Glutamatergic neuron (in vitro differentiated cells): Measurements from ENCODE around the gene RBM20. TPM values are rescaled to one million over a fixed set of nuclear protein-coding genes. Genes with fewer than 3 reads are reported as not detected.

Experiments
- DNase-seq: peaks from one replicate; pipeline ENCODE4 v3.0.0; 2022
- H3K27ac Mint-ChIP-seq: one replicate; pipeline ENCODE4 v1.8.0; 2020; ENCODE audit warnings: mild to moderate bottlenecking, mixed read lengths, inconsistent platforms; ENCODE audit not compliant: unreplicated experiment
- H3K27me3 Mint-ChIP-seq: one replicate; pipeline ENCODE4 v1.8.0; 2020; ENCODE audit warnings: mild to moderate bottlenecking, moderate library complexity, mixed read lengths, inconsistent platforms; ENCODE audit not compliant: unreplicated experiment
- H3K36me3 Mint-ChIP-seq: one replicate; pipeline ENCODE4 v1.8.0; 2020; ENCODE audit warnings: mild to moderate bottlenecking, mixed read lengths, inconsistent platforms; ENCODE audit not compliant: unreplicated experiment
- H3K4me1 Mint-ChIP-seq: one replicate; pipeline ENCODE4 v1.8.0; 2020; ENCODE audit warnings: mild to moderate bottlenecking, low read depth, mixed read lengths, inconsistent platforms; ENCODE audit not compliant: unreplicated experiment
- H3K4me3 Mint-ChIP-seq: one replicate; pipeline ENCODE4 v1.8.0; 2020; ENCODE audit warnings: mild to moderate bottlenecking, mixed read lengths, inconsistent platforms; ENCODE audit not compliant: unreplicated experiment
- H3K9me3 Mint-ChIP-seq: one replicate; pipeline ENCODE4 v1.8.0; 2020; ENCODE audit warnings: mild to moderate bottlenecking, moderate library complexity, mixed read lengths, inconsistent platforms; ENCODE audit not compliant: unreplicated experiment
- CTCF ChIP-seq: fragments of 200-600 bp; sonication (generic); IDR thresholded peaks from one replicate; pipeline ENCODE4 v1.5.0; 2021; ENCODE audit not compliant: partially characterized antibody, unreplicated experiment
- total RNA-seq: library from RNA; stranded (reverse); fragmentation: NEBNext Ultra II Directional; extraction: Animal tissue kit (Norgen Biotek cat#: 25700); gene quantifications from one replicate; pipeline ENCODE4 v1.2.1, GENCODE V29; 2021; ENCODE audit not compliant: unreplicated experiment

RBM20 gene
- total RNA-seq, 1 donor from 2014 or later = 5.8 TPM

GRCh38 chr10:110755781-110756180 lies 111.6 kb downstream of the RBM20 start:
- peaks cover 5% of the 10 kb centered on the region for H3K27me3 Mint-ChIP-seq
- H3K36me3 Mint-ChIP-seq = no peaks in the 10 kb centered on the region
- TF ChIP-seq CTCF = no peak
- DNase-seq = no peak
- H3K9me3 Mint-ChIP-seq = peaks cover 2% of the 10 kb centered on the region
- H3K4me3 Mint-ChIP-seq = no peak overlapping the region
- peaks cover 19% of the 10 kb centered on the region for H3K4me1 Mint-ChIP-seq
- peak overlapping the region; percentile 22 for H3K27ac Mint-ChIP-seq

GRCh38 chr10:110756876-110757275 lies 112.7 kb downstream of the RBM20 start:
- DNase-seq = no peak
- Mint-ChIP-seq H3K27ac (no peak overlapping the region), H3K4me3 (no peak overlapping the region), H3K4me1 (peaks cover 19% of the 10 kb centered on the region), H3K9me3 (peaks cover 2% of the 10 kb centered on the region), H3K36me3 (no peaks in the 10 kb centered on the region), H3K27me3 (peaks cover 3% of the 10 kb centered on the region)
- TF ChIP-seq CTCF = no peak

- no peak for TF ChIP-seq CTCF
- H3K4me1 Mint-ChIP-seq = peaks cover 23% of the 10 kb centered on the region
- H3K4me3 Mint-ChIP-seq = no peak overlapping the region
- DNase-seq = no peak
- no peak overlapping the region for H3K27ac Mint-ChIP-seq
- no peaks in the 10 kb centered on the region for H3K36me3 Mint-ChIP-seq
- H3K9me3 Mint-ChIP-seq = peaks cover 2% of the 10 kb centered on the region
- H3K27me3 Mint-ChIP-seq = peaks cover 2% of the 10 kb centered on the region
Observed at GRCh38 chr10:110757586-110757985, 113.5 kb downstream of the RBM20 start.

GRCh38 chr10:110758128-110758765 lies 114.1 kb downstream of the RBM20 start:
- peaks cover 2% of the 10 kb centered on the region for H3K9me3 Mint-ChIP-seq
- no peak for DNase-seq
- peaks cover 2% of the 10 kb centered on the region for H3K27me3 Mint-ChIP-seq
- peaks cover 29% of the 10 kb centered on the region for H3K4me1 Mint-ChIP-seq
- no peak overlapping the region for H3K4me3 Mint-ChIP-seq
- no peak overlapping the region for H3K27ac Mint-ChIP-seq
- no peak for TF ChIP-seq CTCF
- no peaks in the 10 kb centered on the region for H3K36me3 Mint-ChIP-seq

- Mint-ChIP-seq H3K4me3 (no peak overlapping the region), H3K9me3 (peaks cover 2% of the 10 kb centered on the region)
Observed at GRCh38 chr10:110758898-110759297, 114.8 kb downstream of the RBM20 start.

More at GRCh38 chr10:110758898-110759297, 114.8 kb downstream of the RBM20 start:
- no peak for TF ChIP-seq CTCF
- Mint-ChIP-seq H3K36me3 (no peaks in the 10 kb centered on the region), H3K27me3 (peaks cover 2% of the 10 kb centered on the region), H3K27ac (no peak overlapping the region), H3K4me1 (peaks cover 35% of the 10 kb centered on the region)
- no peak for DNase-seq
